ENCODE measurements around the gene ZNF76. TPM values are rescaled to one million over a fixed set of nuclear protein-coding genes. Genes with fewer than 3 reads are reported as not detected.

ZNF76 gene
- total and polyA plus RNA-seq, 2 of the 13 experiments (the other 11 are each of a cell fraction or from before 2014, with no cell fraction given), result 13.2 to 26.4 TPM

DNA sequence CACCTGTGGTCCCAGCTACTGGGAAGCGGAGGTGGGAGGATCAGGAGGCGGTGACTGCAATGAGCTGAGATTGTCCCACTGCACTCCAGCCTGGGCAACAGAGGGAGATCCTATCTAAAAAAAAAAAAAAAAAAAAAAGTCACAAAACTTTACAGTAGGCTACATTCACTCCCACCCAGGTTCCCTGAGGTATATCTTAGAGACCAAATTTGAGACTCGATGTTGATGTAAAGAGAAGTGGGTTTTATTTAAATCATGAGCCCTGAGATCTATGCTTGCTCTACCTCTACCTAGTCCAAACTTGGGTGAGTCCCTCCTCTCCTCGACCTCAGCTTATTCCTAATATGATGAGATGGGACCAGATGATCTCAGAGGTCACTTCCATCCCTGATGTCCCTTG lies 29.3 kb downstream of the ZNF76 start:
- no peaks in the 10 kb centered on the region for H3K79me2 ChIP-seq (ENCODE audit: insufficient read depth, low read length)
- ChIA-PET CTCF (ENCODE audit: low intra/inter-chr PET ratio, low total read pairs) (no interaction called here), POLR2A (no interaction called here)
- WGBS (ENCODE audit: low lambda C conversion rate), result 71% methylated on average over 4 of the region's 4 CpGs
- intact Hi-C loops (cut with micrococcal nuclease; ENCODE audit: unreplicated experiment) (no loop called here), in situ Hi-C loops (cut with HindIII; ENCODE audit: extremely low pct_ligation_motif_present, low pct_unique_long_range_greater_than_20kb) (no loop called here)
- DNase-seq (ENCODE audit: low spot score) (no peak), FAIRE-seq (no peak), ATAC-seq (no peak)
- no peaks in the 10 kb centered on the region for H4K20me1 ChIP-seq (ENCODE audit: insufficient read depth, low read length)
- H3K9me3 ChIP-seq (ENCODE audit: low read length), result no peaks in the 10 kb centered on the region
- no peak overlapping the region for H3K27ac ChIP-seq (ENCODE audit: extremely low read length, insufficient read depth, low read length)
- TF ChIP-seq, protein P1, sequence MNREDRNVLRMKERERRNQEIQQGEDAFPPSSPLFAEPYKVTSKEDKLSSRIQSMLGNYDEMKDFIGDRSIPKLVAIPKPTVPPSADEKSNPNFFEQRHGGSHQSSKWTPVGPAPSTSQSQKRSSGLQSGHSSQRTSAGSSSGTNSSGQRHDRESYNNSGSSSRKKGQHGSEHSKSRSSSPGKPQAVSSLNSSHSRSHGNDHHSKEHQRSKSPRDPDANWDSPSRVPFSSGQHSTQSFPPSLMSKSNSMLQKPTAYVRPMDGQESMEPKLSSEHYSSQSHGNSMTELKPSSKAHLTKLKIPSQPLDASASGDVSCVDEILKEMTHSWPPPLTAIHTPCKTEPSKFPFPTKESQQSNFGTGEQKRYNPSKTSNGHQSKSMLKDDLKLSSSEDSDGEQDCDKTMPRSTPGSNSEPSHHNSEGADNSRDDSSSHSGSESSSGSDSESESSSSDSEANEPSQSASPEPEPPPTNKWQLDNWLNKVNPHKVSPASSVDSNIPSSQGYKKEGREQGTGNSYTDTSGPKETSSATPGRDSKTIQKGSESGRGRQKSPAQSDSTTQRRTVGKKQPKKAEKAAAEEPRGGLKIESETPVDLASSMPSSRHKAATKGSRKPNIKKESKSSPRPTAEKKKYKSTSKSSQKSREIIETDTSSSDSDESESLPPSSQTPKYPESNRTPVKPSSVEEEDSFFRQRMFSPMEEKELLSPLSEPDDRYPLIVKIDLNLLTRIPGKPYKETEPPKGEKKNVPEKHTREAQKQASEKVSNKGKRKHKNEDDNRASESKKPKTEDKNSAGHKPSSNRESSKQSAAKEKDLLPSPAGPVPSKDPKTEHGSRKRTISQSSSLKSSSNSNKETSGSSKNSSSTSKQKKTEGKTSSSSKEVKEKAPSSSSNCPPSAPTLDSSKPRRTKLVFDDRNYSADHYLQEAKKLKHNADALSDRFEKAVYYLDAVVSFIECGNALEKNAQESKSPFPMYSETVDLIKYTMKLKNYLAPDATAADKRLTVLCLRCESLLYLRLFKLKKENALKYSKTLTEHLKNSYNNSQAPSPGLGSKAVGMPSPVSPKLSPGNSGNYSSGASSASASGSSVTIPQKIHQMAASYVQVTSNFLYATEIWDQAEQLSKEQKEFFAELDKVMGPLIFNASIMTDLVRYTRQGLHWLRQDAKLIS (CRISPR knock-in tag; IDR thresholded peaks at IDR 0.05), result no peak
- TF ChIP-seq NR2F2 (IDR thresholded peaks at IDR 0.05; ENCODE audit: borderline replicate concordance, low read depth) (no peak), ZNF615 (CRISPR knock-in tag; IDR thresholded peaks at IDR 0.05; ENCODE audit: borderline replicate concordance) (no peak), ZBTB1 (CRISPR knock-in tag; IDR thresholded peaks at IDR 0.05; ENCODE audit: borderline replicate concordance) (no peak)
- H3K27me3 ChIP-seq (ENCODE audit: control insufficient read depth in 1 of 2, insufficient read depth in 2 of 2, low read length in 2 of 2), result no peaks in the 10 kb centered on the region
- no peak overlapping the region for H3K4me2 ChIP-seq (ENCODE audit: low read depth, low read length)
- no peak overlapping the region for H3K9ac ChIP-seq (ENCODE audit: insufficient read depth, low read depth, low read length)
- peaks cover 20 to 53% of the 10 kb centered on the region in 2 experiments for H3K36me3 ChIP-seq (replicated peaks in 1 of 2; ENCODE audit: control insufficient read depth in 1 of 2, insufficient read depth in 2 of 2, low read length in 2 of 2)
- no TSS peak for BruUV-seq (replicated peaks)
- no peaks in the 10 kb centered on the region for H3K4me1 ChIP-seq (ENCODE audit: insufficient read depth, low read length)
- H2AFZ ChIP-seq (ENCODE audit: low read length), result no peak overlapping the region
- H3K4me3 ChIP-seq (replicated peaks in 1 of 3; ENCODE audit: insufficient read depth in 1 of 3, low read depth in 2 of 3, low read length in 3 of 3), result no peak overlapping the region

GRCh38 chr6:35291491-35291890 lies 32.0 kb downstream of the ZNF76 start:
- H3K27me3 ChIP-seq (ENCODE audit: control insufficient read depth in 1 of 2, insufficient read depth in 2 of 2, low read length in 2 of 2), result no peaks in the 10 kb centered on the region
- no peaks in the 10 kb centered on the region for H3K4me1 ChIP-seq (ENCODE audit: insufficient read depth, low read length)
- TF ChIP-seq ZNF772 (CRISPR knock-in tag; IDR thresholded peaks at IDR 0.05), result no peak
- no peak for TF ChIP-seq ERF (CRISPR knock-in tag; IDR thresholded peaks at IDR 0.05)
- no peak for TF ChIP-seq ZNF878 (CRISPR knock-in tag; IDR thresholded peaks at IDR 0.05)
- no peak for TF ChIP-seq KLF9 (CRISPR knock-in tag; IDR thresholded peaks at IDR 0.05; ENCODE audit: low read depth)
- H3K9me3 ChIP-seq (ENCODE audit: low read length), result no peaks in the 10 kb centered on the region
- ChIA-PET CTCF (ENCODE audit: low intra/inter-chr PET ratio, low total read pairs) (no interaction called here), POLR2A (no interaction called here)
- in situ Hi-C loops (cut with HindIII; ENCODE audit: extremely low pct_ligation_motif_present, low pct_unique_long_range_greater_than_20kb), result no loop called here
- H3K4me3 ChIP-seq (replicated peaks in 1 of 3; ENCODE audit: insufficient read depth in 1 of 3, low read depth in 2 of 3, low read length in 3 of 3), result no peak overlapping the region
- no peak for ATAC-seq
- WGBS (ENCODE audit: low lambda C conversion rate), result 94% methylated on average over 13 of the region's 13 CpGs
- intact Hi-C loops (cut with micrococcal nuclease; ENCODE audit: unreplicated experiment), result loop anchor here (10.0 kb wide), 1 partner anchor 443 kb away; the partner anchor contains the start of gene ARMC12
- no peak overlapping the region for H3K4me2 ChIP-seq (ENCODE audit: low read depth, low read length)
- no peak overlapping the region for H2AFZ ChIP-seq (ENCODE audit: low read length)
- H4K20me1 ChIP-seq (ENCODE audit: insufficient read depth, low read length), result no peaks in the 10 kb centered on the region
- no peak for DNase-seq (ENCODE audit: low spot score)
- H3K36me3 ChIP-seq (replicated peaks in 1 of 2; ENCODE audit: control insufficient read depth in 1 of 2, insufficient read depth in 2 of 2, low read length in 2 of 2), result peaks cover 17 to 40% of the 10 kb centered on the region in 2 experiments
- H3K9ac ChIP-seq (ENCODE audit: insufficient read depth, low read depth, low read length), result no peak overlapping the region
- no peak for FAIRE-seq
- BruUV-seq (replicated peaks), result no TSS peak
- H3K79me2 ChIP-seq (ENCODE audit: insufficient read depth, low read length), result no peaks in the 10 kb centered on the region
- no peak overlapping the region for H3K27ac ChIP-seq (ENCODE audit: extremely low read length, insufficient read depth, low read length)
